CD4-positive, alpha-beta memory T cell (primary cell): ENCODE measurements around the gene MACIR. TPM values are rescaled to one million over a fixed set of nuclear protein-coding genes. Genes with fewer than 3 reads are reported as not detected.

Experiments
- CTCF ChIA-PET: fragments of 350-600 bp; sonication (Branson Sonifier 250); formaldehyde crosslinking; loops from one replicate; lab custom pipeline; 2021; ENCODE audit warnings: inconsistent platforms; ENCODE audit not compliant: partially characterized antibody; lab: Charles Lee
- POLR2A ChIA-PET: fragments of 350-600 bp; sonication (Branson Sonifier 250); formaldehyde crosslinking; loops from one replicate; lab custom pipeline; 2021; ENCODE audit not compliant: partially characterized antibody; lab: Charles Lee
- DNase-seq, 5 donors: peaks; one replicate each; pipeline versions ENCODE4 v3.0.0 to v3.0.0-alpha.2; 2020 to 2022; ENCODE audit warnings: mixed read lengths in 1 of 5
- H3K27ac ChIP-seq: one replicate; pipeline ENCODE4 v1.7.0; 2013; ENCODE audit warnings: low read depth, low read length
- H3K27me3 ChIP-seq: 2 replicates; pipeline ENCODE4 v1.7.0; 2013; ENCODE audit warnings: mild to moderate bottlenecking, low read length, moderate library complexity; ENCODE audit not compliant: insufficient read depth
- H3K36me3 ChIP-seq: 2 replicates; pipeline ENCODE4 v1.7.0; 2013; ENCODE audit warnings: mild to moderate bottlenecking, low read length, moderate library complexity; ENCODE audit not compliant: insufficient read depth
- H3K4me1 ChIP-seq: 2 replicates; pipeline ENCODE4 v1.7.0; 2013; ENCODE audit warnings: mild to moderate bottlenecking, low read length, moderate library complexity; ENCODE audit not compliant: insufficient read depth
- H3K4me3 ChIP-seq, 2 donors: one replicate each; pipeline ENCODE4 v1.7.0; 2013; ENCODE audit warnings: low read length in 2 of 2, mild to moderate bottlenecking in 1 of 2
- H3K9me3 ChIP-seq, 2 donors: one replicate each; pipeline ENCODE4 v1.7.0; 2013; ENCODE audit warnings: low read length in 2 of 2, control low read depth in 1 of 2; ENCODE audit not compliant: control insufficient read depth in 1 of 2
- H3K27ac Mint-ChIP-seq, 7 donors: one replicate each; pipeline ENCODE4 v1.8.0; 2020 to 2021; ENCODE audit warnings: mixed read lengths in 7 of 7, mild to moderate bottlenecking in 6 of 7, inconsistent platforms in 3 of 7, moderate library complexity in 3 of 7
- H3K27me3 Mint-ChIP-seq, 2 donors: one replicate each; pipeline ENCODE4 v1.8.0; 2020 to 2021; ENCODE audit warnings: mixed read lengths in 2 of 2
- H3K36me3 Mint-ChIP-seq, 2 donors: one replicate each; pipeline ENCODE4 v1.8.0; 2020 to 2021; ENCODE audit warnings: mixed read lengths in 2 of 2, inconsistent platforms in 1 of 2, mild to moderate bottlenecking in 1 of 2
- H3K4me1 Mint-ChIP-seq, 4 donors: one replicate each; pipeline ENCODE4 v1.8.0; 2020 to 2021; ENCODE audit warnings: mixed read lengths in 4 of 4, mild to moderate bottlenecking in 1 of 4
- H3K4me3 Mint-ChIP-seq, 8 donors: one replicate each; pipeline ENCODE4 v1.8.0; 2020 to 2021; ENCODE audit warnings: mixed read lengths in 8 of 8, mild to moderate bottlenecking in 7 of 8, moderate library complexity in 6 of 8, inconsistent platforms in 3 of 8
- H3K9me3 Mint-ChIP-seq, 8 donors: one replicate each; pipeline ENCODE4 v1.8.0; 2020 to 2021; ENCODE audit warnings: mixed read lengths in 8 of 8, mild to moderate bottlenecking in 5 of 8, inconsistent platforms in 3 of 8, moderate library complexity in 1 of 8
- intact Hi-C: fragments of 100-400 bp; cut with micrococcal nuclease; formaldehyde crosslinking; loops from one replicate; pipeline ENCODE4 v1.15.1; 2023
- polyA plus RNA-seq, 2 donors: library from polyadenylated mRNA; unstranded; fragments of 300-500 nt; fragmentation: Illumina TruSeq; gene quantifications; one replicate each; pipeline ENCODE4 v1.2.3, GENCODE V29; 2021
- total RNA-seq, 2 experiments: library from RNA; stranded (reverse); gene quantifications; one replicate each; pipeline ENCODE4 v1.2.3, GENCODE V29; 2021

The MACIR gene
- total and polyA plus RNA-seq, 4 experiments from 2014 or later = 2.1 to 4.3 (median 3.2) TPM

GRCh38 chr5:103295424-103295823 lies 36.9 kb downstream of the MACIR start:
- Histone ChIP-seq H3K4me1 (no peaks in the 10 kb centered on the region), H3K36me3 (no peaks in the 10 kb centered on the region), H3K4me3 (no peak overlapping the region), H3K27me3 (no peaks in the 10 kb centered on the region), H3K9me3 (no peaks in the 10 kb centered on the region), H3K27ac (no peak overlapping the region)
- Mint-ChIP-seq H3K4me3 (no peak overlapping the region), H3K27me3 (peaks cover 4 to 5% of the 10 kb centered on the region in 2 donors), H3K4me1 (no peaks in the 10 kb centered on the region), H3K9me3 (no peaks in the 10 kb centered on the region), H3K36me3 (no peaks in the 10 kb centered on the region), H3K27ac (no peak overlapping the region)
- CTCF ChIA-PET = no interaction called here
- DNase-seq = no peak
- POLR2A ChIA-PET = no interaction called here
- intact Hi-C loops = no loop called here

DNA sequence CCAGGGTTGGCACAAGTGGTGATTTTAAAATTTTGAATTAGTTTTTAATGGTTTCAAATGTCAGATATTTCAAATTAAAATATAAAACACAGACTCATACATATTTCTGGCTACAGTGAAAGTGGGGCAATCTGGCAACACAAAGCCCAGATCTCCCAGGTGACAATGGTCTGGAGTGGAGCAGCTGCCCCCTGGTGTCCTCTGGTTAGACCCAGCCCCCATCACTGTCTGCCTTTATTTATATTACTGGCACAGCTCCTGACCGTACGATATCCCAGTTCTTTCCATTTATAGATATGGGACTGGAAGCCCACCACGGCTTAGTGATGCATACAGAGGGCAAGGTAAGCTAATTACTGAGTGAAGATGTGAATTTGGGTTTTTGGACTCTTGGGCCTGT lies 37.3 kb downstream of the MACIR start:
- CTCF ChIA-PET = no interaction called here
- intact Hi-C loops = no loop called here
- H3K4me3 ChIP-seq = no peak overlapping the region
- POLR2A ChIA-PET = no interaction called here
- H3K36me3 ChIP-seq = no peaks in the 10 kb centered on the region
- H3K4me1 ChIP-seq = no peaks in the 10 kb centered on the region
- no peak for DNase-seq
- no peaks in the 10 kb centered on the region for H3K9me3 ChIP-seq
- Mint-ChIP-seq H3K9me3 (no peaks in the 10 kb centered on the region), H3K4me3 (no peak overlapping the region), H3K36me3 (no peaks in the 10 kb centered on the region), H3K27me3 (peaks cover 4 to 5% of the 10 kb centered on the region in 2 donors), H3K27ac (no peak overlapping the region), H3K4me1 (no peaks in the 10 kb centered on the region)
- no peaks in the 10 kb centered on the region for H3K27me3 ChIP-seq
- no peak overlapping the region for H3K27ac ChIP-seq

GRCh38 chr5:103298117-103298516 lies 39.6 kb downstream of the MACIR start:
- H3K27ac Mint-ChIP-seq = no peak overlapping the region
- no peak overlapping the region for H3K4me3 Mint-ChIP-seq
- no peak for DNase-seq
- peaks cover 7 to 8% of the 10 kb centered on the region in 2 donors for H3K27me3 Mint-ChIP-seq
- Histone ChIP-seq H3K36me3 (no peaks in the 10 kb centered on the region), H3K27me3 (no peaks in the 10 kb centered on the region), H3K4me1 (no peaks in the 10 kb centered on the region), H3K27ac (no peak overlapping the region), H3K9me3 (no peaks in the 10 kb centered on the region), H3K4me3 (no peak overlapping the region)
- POLR2A ChIA-PET = no interaction called here
- no peaks in the 10 kb centered on the region for H3K36me3 Mint-ChIP-seq
- H3K4me1 Mint-ChIP-seq = no peaks in the 10 kb centered on the region
- intact Hi-C loops = no loop called here
- CTCF ChIA-PET = no interaction called here
- H3K9me3 Mint-ChIP-seq = no peaks in the 10 kb centered on the region

GRCh38 chr5:103298607-103299188 lies 40.1 kb downstream of the MACIR start:
- Mint-ChIP-seq H3K9me3 (no peaks in the 10 kb centered on the region), H3K4me1 (no peaks in the 10 kb centered on the region), H3K27me3 (peaks cover 7 to 8% of the 10 kb centered on the region in 2 donors), H3K4me3 (no peak overlapping the region), H3K27ac (no peak overlapping the region), H3K36me3 (no peaks in the 10 kb centered on the region)
- Histone ChIP-seq H3K4me3 (no peak overlapping the region), H3K36me3 (no peaks in the 10 kb centered on the region), H3K27ac (no peak overlapping the region), H3K4me1 (no peaks in the 10 kb centered on the region), H3K27me3 (no peaks in the 10 kb centered on the region), H3K9me3 (no peaks in the 10 kb centered on the region)
- ChIA-PET POLR2A (no interaction called here), CTCF (interaction anchor here (1.3 kb wide), 1 partner anchor 15 kb away, joined by 3 read pairs; no protein-coding TSS in a partner anchor)
- intact Hi-C loops = no loop called here
- no peak for DNase-seq

- no peaks in the 10 kb centered on the region for H3K4me1 Mint-ChIP-seq
- Histone ChIP-seq H3K9me3 (no peaks in the 10 kb centered on the region), H3K27me3 (no peaks in the 10 kb centered on the region), H3K4me1 (no peaks in the 10 kb centered on the region), H3K4me3 (no peak overlapping the region), H3K27ac (no peak overlapping the region), H3K36me3 (no peaks in the 10 kb centered on the region)
- H3K27me3 Mint-ChIP-seq = peaks cover 8 to 9% of the 10 kb centered on the region in 2 donors
- no peak overlapping the region for H3K27ac Mint-ChIP-seq
- CTCF ChIA-PET = no interaction called here
- intact Hi-C loops = no loop called here
- DNase-seq = no peak
- peaks cover 0 to 5% (median 0%) of the 10 kb centered on the region in 8 donors for H3K9me3 Mint-ChIP-seq
- POLR2A ChIA-PET = no interaction called here
- no peak overlapping the region for H3K4me3 Mint-ChIP-seq
- no peaks in the 10 kb centered on the region for H3K36me3 Mint-ChIP-seq
Observed at GRCh38 chr5:103305809-103306208, 47.2 kb downstream of the MACIR start.

DNA sequence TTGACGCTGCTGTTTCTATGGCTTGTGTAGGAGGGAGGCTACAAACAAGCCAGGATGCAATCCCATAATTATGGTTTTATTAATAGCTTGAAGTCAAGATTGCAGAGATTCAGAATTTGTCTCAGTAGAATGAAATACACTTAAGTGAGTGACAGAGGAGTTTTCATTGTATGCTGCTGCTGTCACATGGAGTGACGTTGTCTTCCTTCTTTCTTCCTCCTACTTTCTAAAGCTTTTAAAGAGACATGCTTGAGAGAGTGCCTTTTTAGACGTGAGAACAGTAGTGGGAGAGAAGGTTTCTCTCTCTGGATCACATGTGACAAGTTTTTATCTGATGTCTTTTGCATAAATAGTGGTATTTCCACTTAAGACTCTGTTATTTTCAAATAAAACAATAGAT lies 48.9 kb downstream of the MACIR start:
- H3K27ac ChIP-seq = no peak overlapping the region
- Mint-ChIP-seq H3K9me3 (peaks cover 0 to 5% (median 0%) of the 10 kb centered on the region in 8 donors), H3K36me3 (no peaks in the 10 kb centered on the region), H3K4me1 (no peaks in the 10 kb centered on the region), H3K4me3 (no peak overlapping the region), H3K27ac (no peak overlapping the region), H3K27me3 (peaks cover 9 to 14% of the 10 kb centered on the region in 2 donors)
- no peak overlapping the region for H3K4me3 ChIP-seq
- no peak for DNase-seq
- no peaks in the 10 kb centered on the region for H3K27me3 ChIP-seq
- intact Hi-C loops = no loop called here
- H3K36me3 ChIP-seq = no peaks in the 10 kb centered on the region
- H3K4me1 ChIP-seq = no peaks in the 10 kb centered on the region
- ChIA-PET CTCF (no interaction called here), POLR2A (no interaction called here)
- H3K9me3 ChIP-seq = no peaks in the 10 kb centered on the region

DNA sequence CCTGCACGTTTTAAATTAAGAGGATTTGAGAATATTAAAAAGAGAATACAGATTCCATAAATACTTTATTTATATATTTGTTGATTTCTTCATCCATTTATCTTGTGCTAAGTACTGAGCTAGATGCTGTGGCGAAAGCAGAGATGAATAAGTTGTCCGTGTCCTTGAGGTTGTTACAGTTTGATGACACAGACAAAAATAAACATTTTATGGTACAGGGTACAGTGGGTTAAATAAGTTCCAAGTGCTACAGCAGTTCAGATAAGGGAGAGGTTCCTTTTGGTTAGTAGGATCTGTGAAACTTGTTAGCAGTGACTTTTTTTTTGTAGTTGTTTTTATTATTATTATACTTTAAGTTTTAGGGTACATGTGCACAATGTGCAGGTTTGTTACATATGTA lies 50.2 kb downstream of the MACIR start:
- Mint-ChIP-seq H3K27me3 (peaks cover 8 to 16% of the 10 kb centered on the region in 2 donors), H3K4me1 (no peaks in the 10 kb centered on the region), H3K36me3 (no peaks in the 10 kb centered on the region), H3K27ac (no peak overlapping the region), H3K9me3 (peaks cover 0 to 5% (median 0%) of the 10 kb centered on the region in 8 donors), H3K4me3 (no peak overlapping the region)
- intact Hi-C loops = no loop called here
- H3K27ac ChIP-seq = no peak overlapping the region
- DNase-seq = no peak
- no peaks in the 10 kb centered on the region for H3K36me3 ChIP-seq
- ChIA-PET CTCF (interaction anchor here (0.6 kb wide), 1 partner anchor 13 kb away, joined by 3 read pairs; no protein-coding TSS in a partner anchor), POLR2A (no interaction called here)
- H3K4me1 ChIP-seq = no peaks in the 10 kb centered on the region
- H3K9me3 ChIP-seq = no peaks in the 10 kb centered on the region
- no peak overlapping the region for H3K4me3 ChIP-seq
- no peaks in the 10 kb centered on the region for H3K27me3 ChIP-seq
